ENCODE results near the gene TNIK. TPM values are rescaled to one million over a fixed set of nuclear protein-coding genes. Genes with fewer than 3 reads are reported as not detected.

Gene TNIK
- total RNA-seq, 2 experiments from 2014 or later = 36.6 to 39.3 TPM

DNA sequence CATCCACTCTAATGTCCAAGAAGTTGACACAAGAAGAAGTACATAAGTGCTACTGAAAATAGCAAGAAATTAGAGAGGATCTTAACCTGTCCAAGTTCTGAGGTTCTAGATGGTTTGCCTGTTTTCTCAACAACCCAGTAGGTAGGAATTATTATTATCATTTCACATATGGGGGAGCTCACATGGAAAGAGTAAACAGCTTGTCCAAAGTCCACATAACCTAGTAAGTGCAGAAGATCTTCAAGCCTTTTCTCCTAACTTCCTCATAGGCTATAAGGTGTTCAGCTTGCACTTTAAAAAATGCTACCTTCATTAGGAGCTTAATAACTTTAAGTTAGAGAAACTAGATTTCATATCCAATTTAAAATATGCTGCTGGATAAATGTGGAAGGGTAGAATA lies 436.6 kb downstream of the TNIK start:
- Mint-ChIP-seq H3K4me1 (no peaks in the 10 kb centered on the region), H3K36me3 (no peaks in the 10 kb centered on the region), H3K9me3 (ENCODE audit: low read depth) (no peaks in the 10 kb centered on the region), H3K4me3 (no peak overlapping the region), H3K27me3 (peaks cover 31% of the 10 kb centered on the region), H3K27ac (no peak overlapping the region)
- ATAC-seq = no peak
- no peak for DNase-seq
- CTCF ChIA-PET = no interaction called here

DNA sequence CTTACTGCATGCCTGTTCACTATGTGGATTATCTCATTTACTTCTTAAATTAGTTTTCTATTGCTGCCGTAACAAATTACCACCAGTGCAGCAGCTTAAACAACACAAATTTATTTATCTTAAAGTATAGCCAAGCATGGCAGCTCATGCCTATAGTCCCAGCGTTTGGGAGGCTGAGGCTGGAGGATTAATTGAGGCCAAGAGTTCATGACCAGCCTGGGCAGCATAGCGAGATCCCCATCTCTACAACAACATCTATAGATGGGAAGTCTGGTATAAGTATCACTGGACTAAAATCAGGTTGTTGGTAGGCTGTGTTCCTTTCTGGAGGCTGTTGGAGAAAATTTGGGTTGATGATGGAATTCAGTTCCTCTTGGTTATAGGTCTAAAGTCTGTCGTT lies 438.8 kb downstream of the TNIK start:
- Mint-ChIP-seq H3K9me3 (ENCODE audit: low read depth) (no peaks in the 10 kb centered on the region), H3K4me1 (no peaks in the 10 kb centered on the region), H3K27me3 (peaks cover 45% of the 10 kb centered on the region), H3K4me3 (no peak overlapping the region), H3K36me3 (no peaks in the 10 kb centered on the region), H3K27ac (no peak overlapping the region)
- CTCF ChIA-PET = no interaction called here
- DNase-seq (no peak), ATAC-seq (no peak)

DNA sequence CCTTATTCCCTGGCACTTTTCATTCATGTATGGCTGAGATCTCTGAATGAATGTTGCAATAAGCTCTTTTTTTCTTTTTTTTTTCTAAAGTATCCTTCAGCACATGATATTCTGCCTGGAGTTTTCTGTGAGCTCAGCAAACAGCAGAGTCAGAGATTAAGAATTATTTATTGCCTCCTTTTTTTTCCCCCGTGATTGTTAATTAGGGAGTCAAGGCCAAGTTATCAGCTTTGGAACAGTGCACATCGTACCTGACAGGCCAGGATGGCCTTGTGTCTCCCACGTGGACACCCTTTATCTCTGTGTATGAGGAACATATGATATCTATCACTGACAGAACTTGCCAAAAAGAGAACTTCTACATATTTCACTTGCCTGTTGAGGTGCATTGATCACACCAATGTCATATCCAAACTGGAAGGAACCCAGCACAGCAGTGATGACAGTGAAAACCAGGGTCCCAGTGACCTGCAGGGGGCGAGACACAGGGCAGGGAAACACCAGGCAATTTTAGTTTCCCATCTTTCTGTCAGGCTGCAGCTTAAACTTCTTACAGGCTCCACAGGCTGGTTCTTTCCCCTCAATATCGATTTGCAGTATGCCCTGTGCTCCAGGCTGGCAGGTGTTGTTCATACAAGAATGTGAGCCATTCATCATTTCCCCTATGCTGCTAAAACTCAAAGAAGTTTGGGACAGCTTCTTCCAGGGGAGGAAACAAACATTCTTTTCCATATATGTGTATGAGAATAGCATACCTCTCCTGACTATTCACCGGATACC lies 441.9 kb downstream of the TNIK start:
- H3K27ac Mint-ChIP-seq = no peak overlapping the region
- DNase-seq (no peak), ATAC-seq (no peak)
- no peaks in the 10 kb centered on the region for H3K36me3 Mint-ChIP-seq
- no peaks in the 10 kb centered on the region for H3K9me3 Mint-ChIP-seq (ENCODE audit: low read depth)
- H3K27me3 Mint-ChIP-seq = peaks cover 37% of the 10 kb centered on the region
- H3K4me1 Mint-ChIP-seq = no peaks in the 10 kb centered on the region
- CTCF ChIA-PET = no interaction called here
- no peak overlapping the region for H3K4me3 Mint-ChIP-seq

DNA sequence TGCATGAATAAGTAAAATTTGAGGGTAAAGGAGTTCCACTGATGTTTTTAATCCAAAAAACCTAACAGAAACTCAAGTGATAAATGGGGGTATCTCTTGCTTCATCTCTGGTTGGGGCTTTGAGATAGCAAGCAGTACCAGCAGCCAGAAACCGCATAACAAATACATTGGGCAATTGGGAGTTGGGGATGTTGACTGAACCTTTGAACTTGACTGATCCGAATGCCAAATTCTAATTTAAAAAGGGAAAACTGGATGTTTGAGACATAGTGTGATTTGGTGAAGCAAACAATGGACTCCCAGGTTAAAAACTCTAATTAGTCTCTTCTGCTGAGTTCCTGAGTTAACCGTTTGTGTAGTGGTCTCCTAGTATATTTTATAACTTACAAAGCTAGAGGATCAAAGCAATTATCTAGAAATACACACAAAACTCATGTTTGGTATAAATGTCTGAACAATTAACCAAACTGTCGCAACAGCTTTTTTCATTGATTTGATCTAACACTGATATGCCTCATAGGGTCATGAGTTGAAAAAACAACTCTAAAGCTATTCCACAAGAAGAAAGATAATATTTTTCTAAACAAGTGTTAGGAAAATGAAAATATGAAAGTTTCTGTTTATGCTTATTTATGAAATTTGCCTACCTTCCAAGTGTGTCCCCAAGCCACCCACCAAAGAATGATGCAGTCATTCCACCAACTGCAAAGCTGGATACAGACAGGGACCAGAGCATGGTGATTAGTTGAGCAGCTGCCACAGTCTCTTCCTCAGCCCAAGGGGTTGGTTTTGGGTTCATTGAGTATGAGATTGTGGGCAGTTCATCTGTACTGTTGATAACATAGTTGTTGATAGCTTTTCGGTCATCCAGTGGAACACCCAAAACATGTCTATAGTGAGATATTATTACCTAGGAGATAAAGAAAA lies 446.1 kb downstream of the TNIK start:
- Mint-ChIP-seq H3K36me3 (no peaks in the 10 kb centered on the region), H3K4me1 (no peaks in the 10 kb centered on the region), H3K27me3 (peaks cover 37% of the 10 kb centered on the region), H3K27ac (no peak overlapping the region), H3K4me3 (no peak overlapping the region), H3K9me3 (ENCODE audit: low read depth) (no peaks in the 10 kb centered on the region)
- ATAC-seq (no peak), DNase-seq (no peak)
- CTCF ChIA-PET = no interaction called here

DNA sequence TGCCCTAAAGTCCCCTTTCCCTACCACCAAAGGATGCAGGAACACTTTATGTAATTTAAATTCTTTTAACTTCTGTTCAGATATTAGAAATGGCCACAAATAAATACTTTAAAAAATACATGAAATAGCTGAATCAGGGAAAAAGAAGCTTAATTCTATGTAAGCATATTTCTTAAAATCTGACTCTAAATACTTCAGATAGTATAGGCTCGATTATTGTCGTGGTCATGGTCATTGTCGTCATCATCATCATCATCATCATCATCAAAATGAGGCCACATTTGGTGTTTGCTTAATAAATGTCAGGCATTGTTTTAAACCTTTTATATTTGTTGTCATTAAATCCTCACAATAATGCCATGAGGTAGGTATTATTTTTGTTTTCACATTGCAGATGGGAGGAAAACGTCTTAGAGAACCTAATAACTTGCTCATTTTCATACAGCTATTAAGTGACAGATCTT lies 448.3 kb downstream of the TNIK start:
- no peaks in the 10 kb centered on the region for H3K36me3 Mint-ChIP-seq
- H3K27ac Mint-ChIP-seq = no peak overlapping the region
- no peaks in the 10 kb centered on the region for H3K9me3 Mint-ChIP-seq (ENCODE audit: low read depth)
- DNase-seq (no peak), ATAC-seq (no peak)
- peaks cover 23% of the 10 kb centered on the region for H3K27me3 Mint-ChIP-seq
- H3K4me1 Mint-ChIP-seq = no peaks in the 10 kb centered on the region
- no peak overlapping the region for H3K4me3 Mint-ChIP-seq
- CTCF ChIA-PET = no interaction called here

Small RNAs within 50 kb of the gene (microRNA-seq; reads per million reads assigned to microRNA genes)
- not detected for gene MIR569
